ENCODE data around the gene TMSB4Y. TPM values are rescaled to one million over a fixed set of nuclear protein-coding genes. Genes with fewer than 3 reads are reported as not detected.
A peak's percentile ranks its signal among the peaks of the same experiment; 100 is the strongest.

Gene TMSB4Y
- 0.31 and 0.45 TPM in 2 replicates for total RNA-seq
- 0.62 TPM for polyA plus RNA-seq (2012)

DNA sequence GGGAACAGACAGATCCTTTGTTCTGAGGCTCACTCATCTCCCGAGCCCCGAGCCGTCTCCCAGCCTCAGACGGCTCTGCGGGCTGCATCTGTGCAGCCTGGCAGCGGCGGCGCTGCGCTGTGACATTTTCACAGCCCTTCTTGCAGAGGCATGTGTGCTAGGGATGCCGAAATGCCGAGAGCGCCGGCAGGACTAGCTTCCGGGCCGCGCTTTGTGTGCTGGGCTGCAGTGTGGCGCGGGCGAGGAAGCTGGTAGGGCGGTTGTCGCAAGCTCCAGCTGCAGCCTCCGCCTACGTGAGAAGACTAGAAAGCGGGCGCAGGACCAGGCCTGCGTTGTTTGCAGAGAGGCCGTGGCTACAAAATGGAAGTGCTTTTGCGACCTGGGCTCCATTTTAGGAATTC lies at the start of gene TMSB4Y:
TMSB4Y (plus strand) TSS at position 332 of the 401 bp plus-strand sequence.
- DNase-seq (ENCODE audit: low read depth), result peak; percentile 61

DNA sequence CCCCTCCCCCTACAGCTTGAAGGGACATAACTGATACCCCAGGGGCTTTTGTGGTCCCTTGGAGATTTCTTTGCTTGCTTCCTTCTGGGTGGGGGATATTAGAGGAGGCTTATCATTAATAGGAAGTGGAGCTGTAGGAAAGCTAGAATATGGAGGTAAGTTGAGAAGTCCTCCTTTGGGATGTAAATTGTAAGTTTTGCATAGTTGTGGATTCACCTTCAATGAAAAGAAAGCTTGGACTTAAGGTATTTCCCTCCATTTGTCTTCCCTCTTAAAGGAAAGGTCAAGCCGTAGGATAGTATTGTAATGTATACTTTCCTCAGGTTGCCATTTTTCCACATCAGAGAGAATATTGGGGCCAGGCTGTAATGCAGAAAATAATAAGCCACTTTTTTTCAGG lies 39.5 kb upstream of the TMSB4Y start:
- no peak for DNase-seq (ENCODE audit: low read depth)

DNA sequence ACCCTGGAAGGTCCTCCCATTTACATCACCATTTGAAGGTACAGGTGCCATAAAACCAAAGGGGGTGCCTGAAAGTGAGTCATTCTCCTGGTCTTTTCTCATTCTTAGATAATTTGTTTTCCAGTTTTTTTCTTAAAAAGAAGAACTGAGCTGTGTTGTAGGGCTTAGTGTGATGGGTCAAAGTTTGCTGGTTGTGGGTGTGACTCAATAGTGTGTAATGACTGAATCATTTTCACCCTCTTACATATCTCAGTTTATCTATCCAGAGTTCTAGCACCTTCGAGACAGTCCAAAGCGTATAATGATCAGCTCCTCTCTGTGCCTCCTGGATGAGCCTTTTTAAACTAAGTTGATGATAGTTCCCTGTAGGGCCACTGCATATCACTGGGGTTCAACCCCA lies 32.6 kb upstream of the TMSB4Y start:
- no peak for DNase-seq (ENCODE audit: low read depth)

DNA sequence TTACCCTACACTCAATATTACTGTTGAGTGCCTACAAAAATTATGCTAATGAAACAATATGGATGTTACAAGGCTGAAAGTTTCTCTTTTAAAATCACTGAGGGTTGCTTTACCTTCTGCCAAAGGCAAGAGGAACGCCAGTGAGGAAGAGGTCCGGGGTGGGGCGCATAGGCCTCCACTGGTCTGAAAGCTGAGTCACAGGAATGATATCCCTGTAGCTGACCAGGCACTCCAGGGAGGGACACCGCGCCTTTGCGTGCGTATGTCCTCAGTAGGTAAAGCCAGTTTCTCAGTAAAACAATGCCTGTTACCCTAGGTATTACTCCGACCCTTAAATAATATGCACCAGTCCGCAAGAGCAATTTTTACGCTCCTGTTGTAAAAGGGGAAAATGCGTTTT lies 1.4 kb upstream of the TMSB4Y start:
- DNase-seq (ENCODE audit: low read depth), result no peak

DNA sequence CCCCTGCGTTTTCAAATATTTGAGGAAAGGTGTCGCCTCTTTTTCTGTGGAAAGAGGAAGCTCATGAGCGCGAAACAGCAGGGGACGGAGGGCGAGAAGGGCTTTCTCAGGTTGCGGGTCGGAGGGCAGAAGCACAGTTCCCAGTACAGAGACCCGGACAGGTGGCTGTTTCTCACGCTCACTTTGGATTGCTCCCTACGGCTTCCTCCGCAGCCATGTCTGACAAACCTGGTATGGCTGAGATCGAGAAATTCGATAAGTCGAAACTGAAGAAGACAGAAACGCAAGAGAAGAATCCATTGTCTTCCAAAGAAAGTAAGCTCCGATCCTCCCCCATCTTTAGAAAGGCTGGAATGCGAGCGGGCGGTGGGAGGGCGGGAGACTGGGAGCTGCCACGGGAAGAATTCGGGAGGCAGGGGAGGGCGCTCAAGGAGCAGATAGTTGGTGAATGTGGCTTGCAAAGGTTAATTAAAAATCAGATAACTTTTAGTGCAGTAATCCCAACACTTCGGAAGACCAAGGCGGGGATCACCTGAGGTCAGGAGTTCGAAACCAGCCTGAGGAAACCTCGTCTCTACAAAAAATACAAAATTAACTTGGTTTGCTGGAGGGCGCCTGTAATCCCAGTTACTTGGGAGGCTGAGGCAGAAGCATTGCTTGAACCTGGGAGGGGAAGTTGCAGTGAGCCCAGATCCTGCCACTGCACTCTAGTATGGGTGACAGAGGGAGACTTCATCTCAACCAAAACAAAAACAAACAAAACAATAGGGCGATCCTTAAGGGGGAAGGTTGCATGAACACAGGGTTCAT lies 627 bp downstream of the TMSB4Y start:
- DNase-seq (ENCODE audit: low read depth), result peak; percentile 22

DNA sequence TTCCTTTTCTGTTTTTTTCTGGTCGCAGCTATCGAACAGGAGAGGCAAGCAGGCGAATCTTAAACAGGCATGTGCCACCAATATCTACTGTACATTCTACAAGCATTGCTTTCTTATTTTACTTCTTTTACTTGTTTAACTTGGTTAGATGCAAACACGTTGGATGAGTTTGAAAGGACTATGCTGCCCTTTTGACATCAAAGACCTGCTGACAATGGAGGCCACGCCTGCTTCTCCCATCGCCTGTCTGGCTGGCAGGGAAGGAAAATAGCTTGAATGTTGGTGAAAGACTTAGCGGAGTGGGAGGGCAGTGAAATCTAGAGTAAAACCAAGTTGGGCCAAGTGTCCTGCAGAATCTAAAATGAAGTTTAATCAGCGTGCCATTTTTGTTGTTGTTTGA lies 1.5 kb downstream of the TMSB4Y start:
- no peak for DNase-seq (ENCODE audit: low read depth)

DNA sequence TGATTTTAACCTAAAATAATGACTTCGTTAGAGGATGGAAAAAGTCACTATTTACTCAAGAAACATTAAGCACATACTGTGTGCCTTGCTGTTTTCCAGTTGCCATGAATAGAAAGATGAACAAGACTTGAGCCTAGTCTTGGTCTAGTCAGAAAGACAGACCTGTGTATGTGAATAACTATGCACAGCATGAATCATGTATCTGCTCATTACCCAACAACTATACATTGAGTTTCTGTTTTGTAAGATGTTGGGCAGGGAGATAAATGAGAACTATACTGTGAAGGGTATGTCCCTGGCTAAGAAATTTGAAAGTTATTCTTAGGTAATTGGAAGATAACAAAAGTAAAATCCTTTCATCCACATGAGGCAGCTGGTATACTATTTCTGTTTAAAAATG lies 4.3 kb downstream of the TMSB4Y start:
- no peak for DNase-seq (ENCODE audit: low read depth)

DNA sequence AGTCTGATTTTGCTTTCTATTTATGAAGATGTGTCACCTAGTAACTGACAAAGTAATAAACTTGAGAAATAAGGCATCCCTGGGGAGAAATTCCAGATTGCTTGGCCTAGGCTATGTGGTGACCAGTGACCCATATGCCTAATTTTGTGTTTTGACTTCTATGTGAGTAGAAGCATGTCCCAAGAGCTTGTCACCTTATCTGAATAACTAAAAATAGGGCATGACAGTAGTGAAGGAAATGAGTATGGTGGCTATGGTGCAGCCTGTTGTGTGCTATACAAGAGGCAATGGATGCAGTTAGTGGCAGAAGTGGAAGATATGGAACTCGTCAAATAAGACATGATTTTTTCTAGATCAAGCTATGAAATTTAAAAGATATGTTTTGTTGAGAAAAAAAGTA lies 15.3 kb downstream of the TMSB4Y start:
- DNase-seq (ENCODE audit: low read depth), result no peak

DNA sequence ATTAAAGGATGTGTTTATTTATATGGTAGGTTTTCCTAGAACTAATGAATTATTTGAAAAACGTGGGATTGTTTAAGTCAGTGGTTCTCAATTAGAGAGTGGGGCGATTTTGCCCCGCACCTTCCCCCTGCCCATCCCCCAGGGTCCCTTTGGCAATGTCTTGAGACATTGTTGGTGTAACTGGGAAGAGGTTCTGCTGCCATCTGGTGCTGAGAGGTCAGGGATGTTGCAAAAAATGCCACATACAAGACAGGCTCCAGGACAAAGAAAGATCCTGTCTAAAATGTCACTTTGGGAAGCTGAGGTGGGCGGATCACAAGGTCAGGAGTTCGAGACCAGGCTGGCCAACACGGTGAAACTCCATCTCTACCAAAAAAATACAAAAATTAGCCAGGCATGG lies 25.8 kb downstream of the TMSB4Y start:
- no peak for DNase-seq (ENCODE audit: low read depth)

DNA sequence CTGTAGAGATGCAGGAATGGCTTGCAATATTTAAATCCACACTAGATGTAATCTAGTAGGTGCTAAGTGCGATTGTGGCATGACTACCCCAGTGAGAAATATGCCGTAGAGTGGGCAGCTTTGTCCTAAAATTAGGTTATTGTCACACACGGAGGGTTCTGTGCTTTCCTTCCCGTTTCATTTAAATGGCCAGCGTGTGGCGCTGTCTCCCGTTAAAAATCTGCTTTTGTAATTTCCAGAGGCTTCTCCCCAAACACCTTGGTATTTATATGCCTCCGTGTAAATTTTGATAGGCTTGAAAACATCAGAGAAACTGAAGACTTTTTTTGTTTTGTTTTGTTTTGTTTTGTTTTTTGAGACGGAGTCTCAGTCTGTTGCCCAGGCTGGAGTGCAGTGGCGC lies 34.9 kb downstream of the TMSB4Y start:
- DNase-seq (ENCODE audit: low read depth), result peak; percentile 0

DNA sequence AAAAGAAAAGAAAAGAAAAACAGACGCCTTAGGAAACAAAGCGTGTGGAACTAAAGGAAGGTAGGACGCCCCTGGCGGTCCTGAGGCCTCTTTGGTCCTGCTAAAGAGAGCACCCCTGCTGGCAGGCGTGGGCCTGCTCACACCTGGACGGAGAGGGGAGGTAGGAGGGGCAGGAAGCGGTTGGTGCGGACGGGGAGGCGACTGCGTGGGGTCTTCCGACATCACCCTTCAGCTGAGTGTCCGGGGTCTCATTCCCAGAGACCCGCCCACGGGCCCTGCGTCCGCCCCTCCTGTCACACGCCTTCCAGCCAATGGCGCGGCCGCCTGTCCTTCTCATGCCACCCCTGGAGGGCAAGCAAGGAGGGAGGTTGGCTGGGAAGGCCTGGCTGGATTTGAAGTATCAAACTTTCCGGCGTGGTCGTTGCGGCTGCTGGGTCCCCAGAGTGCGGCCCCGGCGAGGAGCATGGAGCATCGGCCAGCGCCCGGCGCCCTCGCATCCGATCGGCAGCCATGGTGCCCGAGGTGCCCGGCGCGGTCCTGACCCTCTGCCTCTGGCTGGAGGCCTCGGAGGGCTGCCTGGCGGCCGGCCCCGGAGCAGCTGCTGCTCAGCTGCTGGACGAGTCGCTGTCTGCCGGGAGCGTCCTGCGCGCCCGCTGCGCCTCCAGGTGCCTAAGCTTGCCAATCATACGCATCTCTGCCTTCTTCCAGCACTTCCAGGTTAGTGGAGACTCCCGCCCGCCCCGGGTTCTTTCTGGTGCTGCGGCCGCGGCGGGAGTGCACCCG lies 47.8 kb downstream of the TMSB4Y start:
- DNase-seq (ENCODE audit: low read depth), result no peak

DNA sequence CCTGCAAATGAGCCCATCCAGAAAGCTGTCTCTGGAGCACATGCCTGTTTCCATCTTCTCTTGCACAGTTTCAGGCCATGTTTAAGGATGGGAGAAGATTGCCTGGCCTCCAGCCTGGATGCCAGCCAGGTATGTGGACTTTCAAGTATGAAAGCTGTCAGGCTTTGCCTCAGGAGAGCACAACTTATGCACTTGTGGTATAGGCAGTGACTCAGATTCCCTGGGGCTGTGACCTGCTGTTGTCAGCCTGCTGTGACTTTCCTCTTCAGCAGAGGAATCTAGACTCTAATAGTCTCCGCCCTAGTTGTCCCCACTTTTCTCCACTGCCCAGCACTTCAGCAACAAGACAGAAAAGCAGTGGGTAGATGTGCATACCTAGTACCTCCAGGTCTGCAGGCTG lies 51.0 kb downstream of the TMSB4Y start:
- DNase-seq (ENCODE audit: low read depth), result no peak

Other genes with a start within 250 kb of the TMSB4Y start
- gene UTY, start 223.9 kb upstream of the TMSB4Y start, total RNA-seq, result 18.3 and 23.6 TPM in 2 replicates

All from myocyte (in vitro differentiated cells).